HepG2 (cell line): Measurements from ENCODE around the gene CFAP100. TPM values are rescaled to one million over a fixed set of nuclear protein-coding genes. Genes with fewer than 3 reads are reported as not detected.
A peak's percentile ranks its signal among the peaks of the same experiment; 100 is the strongest.

Experiments
- AHR ChIP-seq: IDR thresholded peaks from 2 replicates; pipeline ENCODE4 v1.6.1; 2018; ENCODE audit warnings: missing genetic modification reagents, missing compliant biosample characterization
- BRD4 ChIP-seq: sonication (generic); formaldehyde crosslinking; IDR thresholded peaks from 2 replicates; pipeline ENCODE4 v1.4.0; 2020; ENCODE audit warnings: missing genetic modification reagents
- CHD2 ChIP-seq: IDR thresholded peaks from 2 replicates; pipeline ENCODE4 v1.6.1; 2011; ENCODE audit warnings: low read depth, low read length, improper control_type of control experiment
- DMAP1 ChIP-seq: IDR thresholded peaks from 2 replicates; pipeline ENCODE4 v1.6.1; 2016
- DR1 ChIP-seq: sonication (generic); formaldehyde crosslinking; IDR thresholded peaks from 2 replicates; pipeline ENCODE4 v1.8.0; 2021; ENCODE audit warnings: mild to moderate bottlenecking, missing genetic modification reagents, inconsistent platforms
- HHEX ChIP-seq: IDR thresholded peaks from 2 replicates; pipeline ENCODE4 v1.6.1; 2016; ENCODE audit warnings: control low read depth
- KDM2A ChIP-seq: sonication (generic); formaldehyde crosslinking; IDR thresholded peaks from 2 replicates; pipeline ENCODE4 v1.4.0; 2020; ENCODE audit warnings: low read depth, missing genetic modification reagents, borderline replicate concordance
- NRL ChIP-seq: sonication (generic); formaldehyde crosslinking; IDR thresholded peaks from 2 replicates; pipeline ENCODE4 v1.5.0; 2020; ENCODE audit warnings: missing genetic modification reagents, mild to moderate bottlenecking, moderate library complexity, borderline replicate concordance
- RAD21 ChIP-seq: fragments of 450-650 bp; formaldehyde crosslinking; IDR thresholded peaks from 2 replicates; pipeline ENCODE4 v1.5.0; 2020; ENCODE audit warnings: mild to moderate bottlenecking
- RARA ChIP-seq: IDR thresholded peaks from 2 replicates; pipeline ENCODE4 v1.6.1; 2016; ENCODE audit warnings: missing genetic modification reagents, missing compliant biosample characterization
- RFXAP ChIP-seq: sonication (generic); formaldehyde crosslinking; IDR thresholded peaks from 2 replicates; pipeline ENCODE4 v1.4.0; 2020; ENCODE audit warnings: missing genetic modification reagents, borderline replicate concordance
- ZFX ChIP-seq: sonication (generic); formaldehyde crosslinking; IDR thresholded peaks from 2 replicates; pipeline ENCODE4 v1.4.0; 2020; ENCODE audit warnings: mild to moderate bottlenecking, low read depth, missing genetic modification reagents, moderate library complexity
- ZNF143 ChIP-seq: sonication (generic); formaldehyde crosslinking; IDR thresholded peaks from 2 replicates; pipeline ENCODE4 v1.4.0; 2020; ENCODE audit warnings: missing genetic modification reagents
- ZNF160 ChIP-seq: sonication (generic); formaldehyde crosslinking; IDR thresholded peaks from 2 replicates; pipeline ENCODE4 v1.8.0; 2022; ENCODE audit warnings: mild to moderate bottlenecking, inconsistent platforms, missing genetic modification reagents
- ZNF230 ChIP-seq: sonication (generic); formaldehyde crosslinking; IDR thresholded peaks from 2 replicates; pipeline ENCODE4 v1.4.0; 2020; ENCODE audit warnings: mild to moderate bottlenecking, missing genetic modification reagents
- ZNF282 ChIP-seq: fragments of 450-650 bp; IDR thresholded peaks from 2 replicates; pipeline ENCODE4 v1.6.1; 2018; ENCODE audit not compliant: partially characterized antibody
- ZNF3 ChIP-seq: IDR thresholded peaks from 2 replicates; pipeline ENCODE4 v1.7.0; 2017; ENCODE audit warnings: inconsistent platforms
- ZNF558 ChIP-seq: sonication (generic); formaldehyde crosslinking; IDR thresholded peaks from 2 replicates; pipeline ENCODE4 v1.9.0; 2022; ENCODE audit warnings: mild to moderate bottlenecking, missing genetic modification reagents, borderline replicate concordance
- ZNF589 ChIP-seq: sonication (generic); formaldehyde crosslinking; conservative IDR thresholded peaks from 2 replicates; pipeline ENCODE4 v1.8.0; 2022; ENCODE audit warnings: mild to moderate bottlenecking, moderate library complexity, missing genetic modification reagents
- ZNF598 ChIP-seq: sonication (generic); formaldehyde crosslinking; IDR thresholded peaks from 2 replicates; pipeline ENCODE4 v1.5.1; 2020; ENCODE audit warnings: mild to moderate bottlenecking, missing genetic modification reagents, borderline replicate concordance
- ZNF615 ChIP-seq: sonication (generic); formaldehyde crosslinking; IDR thresholded peaks from 2 replicates; pipeline ENCODE4 v1.5.0; 2020; ENCODE audit warnings: mild to moderate bottlenecking, missing genetic modification reagents, borderline replicate concordance
- ZNF724P ChIP-seq: sonication (generic); formaldehyde crosslinking; IDR thresholded peaks from 2 replicates; pipeline ENCODE4 v1.8.0; 2022; ENCODE audit warnings: missing genetic modification reagents, borderline replicate concordance
- ZNF749 ChIP-seq: sonication (generic); formaldehyde crosslinking; IDR thresholded peaks from 2 replicates; pipeline ENCODE4 v1.8.0; 2022; ENCODE audit warnings: mild to moderate bottlenecking, missing genetic modification reagents, moderate library complexity, borderline replicate concordance
- ZNF772 ChIP-seq: sonication (generic); formaldehyde crosslinking; IDR thresholded peaks from 2 replicates; pipeline ENCODE4 v1.5.0; 2020; ENCODE audit warnings: mild to moderate bottlenecking, missing genetic modification reagents
- polyA plus RNA-seq, 8 experiments: library from polyadenylated mRNA; depleted of rRNA in 3 of 8; stranded (reverse) in 7 of 8; unstranded in 1 of 8; fragments of >200 nt; fragmentation: Illumina TruSeq in 4 of 8; extraction: Trizol in 4 of 8; gene quantifications; 2 replicates each; pipeline versions ENCODE4 v1.2.1 to v1.2.3, GENCODE V29; 2011 to 2016; ENCODE audit warnings: low read depth in 4 of 8, missing spikeins in 1 of 8, mixed read lengths in 1 of 8; ENCODE audit not compliant: insufficient read depth in 1 of 8
- total RNA-seq, 5 experiments: library from RNA; depleted of rRNA; stranded (reverse); fragments of >200 nt; fragmentation: Illumina TruSeq; extraction: Trizol; gene quantifications; 2 replicates each; pipeline ENCODE4 v1.2.3, GENCODE V29; 2016; ENCODE audit warnings: low read depth in 1 of 5
- TF ChIP-seq, protein P1 (sequence below): sonication (generic); formaldehyde crosslinking; IDR thresholded peaks from 2 replicates; pipeline ENCODE4 v1.5.1; 2020; ENCODE audit warnings: missing genetic modification reagents, mild to moderate bottlenecking, borderline replicate concordance
- TF ChIP-seq, protein P2 (sequence below): IDR thresholded peaks from 2 replicates; pipeline ENCODE4 v1.6.1; 2018; ENCODE audit warnings: missing genetic modification reagents, mild to moderate bottlenecking, missing compliant biosample characterization
- TF ChIP-seq, protein P3 (sequence below): IDR thresholded peaks from 2 replicates; pipeline ENCODE4 v1.6.1; 2016

Gene CFAP100
- total and polyA plus RNA-seq, 2 of the 13 experiments (the other 11 are each of a cell fraction or from before 2014, with no cell fraction given) = 0.32 TPM; not detected in 1

DNA sequence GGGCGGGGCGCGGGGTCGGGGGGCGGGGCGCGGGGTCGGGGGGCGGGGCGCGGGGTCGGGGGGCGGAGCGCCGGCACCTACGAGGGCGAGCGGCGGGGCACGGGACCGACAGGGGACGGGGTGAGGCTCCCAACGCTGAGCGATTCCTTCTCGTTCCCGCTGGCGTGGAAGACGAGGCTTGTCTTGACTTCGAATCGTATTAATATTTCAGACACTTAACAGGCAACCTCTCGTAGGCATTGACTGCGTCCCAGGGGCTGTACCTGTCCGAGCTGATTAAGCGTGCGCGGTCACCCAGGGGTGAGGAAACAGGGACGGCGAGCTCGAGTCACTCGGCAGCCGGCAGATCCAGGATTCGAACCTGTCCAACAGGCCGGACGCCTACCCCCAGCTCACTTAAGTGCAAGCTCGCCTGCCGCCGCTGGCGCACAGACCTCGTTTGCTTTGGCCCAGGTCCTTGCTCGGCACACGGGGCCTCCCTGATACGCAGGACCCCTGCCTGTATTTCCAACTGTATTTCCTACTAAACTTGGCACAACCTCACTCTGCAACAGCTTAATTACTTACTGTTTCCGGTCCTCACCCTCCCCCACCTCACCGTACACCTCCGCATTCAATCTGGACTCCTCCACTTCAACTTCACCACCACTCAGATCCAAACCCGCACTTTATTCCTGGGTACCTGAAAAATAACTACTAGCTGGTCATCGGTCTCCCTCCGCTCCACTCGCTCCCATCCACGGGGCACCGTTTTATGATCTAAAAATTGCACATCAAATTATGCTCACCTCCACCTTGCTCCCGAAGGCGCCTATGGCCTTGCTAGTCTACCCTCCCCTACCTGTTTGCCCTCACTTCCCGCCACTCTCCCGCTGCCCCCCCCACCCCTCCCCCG, 81.7 kb downstream of the CFAP100 start (continued):
- TF ChIP-seq, protein P1, sequence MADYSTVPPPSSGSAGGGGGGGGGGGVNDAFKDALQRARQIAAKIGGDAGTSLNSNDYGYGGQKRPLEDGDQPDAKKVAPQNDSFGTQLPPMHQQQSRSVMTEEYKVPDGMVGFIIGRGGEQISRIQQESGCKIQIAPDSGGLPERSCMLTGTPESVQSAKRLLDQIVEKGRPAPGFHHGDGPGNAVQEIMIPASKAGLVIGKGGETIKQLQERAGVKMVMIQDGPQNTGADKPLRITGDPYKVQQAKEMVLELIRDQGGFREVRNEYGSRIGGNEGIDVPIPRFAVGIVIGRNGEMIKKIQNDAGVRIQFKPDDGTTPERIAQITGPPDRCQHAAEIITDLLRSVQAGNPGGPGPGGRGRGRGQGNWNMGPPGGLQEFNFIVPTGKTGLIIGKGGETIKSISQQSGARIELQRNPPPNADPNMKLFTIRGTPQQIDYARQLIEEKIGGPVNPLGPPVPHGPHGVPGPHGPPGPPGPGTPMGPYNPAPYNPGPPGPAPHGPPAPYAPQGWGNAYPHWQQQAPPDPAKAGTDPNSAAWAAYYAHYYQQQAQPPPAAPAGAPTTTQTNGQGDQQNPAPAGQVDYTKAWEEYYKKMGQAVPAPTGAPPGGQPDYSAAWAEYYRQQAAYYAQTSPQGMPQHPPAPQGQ (CRISPR knock-in tag) = no peak
- TF ChIP-seq ZNF615 (CRISPR knock-in tag) = no peak
- peak; percentile 38; the same call in 1 of the 2 replicates for TF ChIP-seq KDM2A
- TF ChIP-seq ZNF558 (CRISPR knock-in tag) = no peak; the same call in 1 of the 2 replicates
- no peak for TF ChIP-seq ZNF598 (CRISPR knock-in tag)
- TF ChIP-seq RAD21 (CRISPR knock-in tag) = 0 out of 2 replicates have a peak, but pooled peaks have one; percentile 22
- 0 out of 2 replicates have a peak, but pooled peaks have one; percentile 50 for TF ChIP-seq ZNF772 (CRISPR knock-in tag)
- no peak for TF ChIP-seq CHD2
- TF ChIP-seq RARA (CRISPR knock-in tag) = 0 out of 2 replicates have a peak, but pooled peaks have one; percentile 2
- no peak for TF ChIP-seq HHEX (CRISPR knock-in tag)
- TF ChIP-seq DR1 (CRISPR knock-in tag) = 0 out of 2 replicates have a peak, but pooled peaks have one; percentile 1
- TF ChIP-seq ZFX = peak; percentile 27; the same call in 1 of the 2 replicates
- TF ChIP-seq ZNF3 (CRISPR knock-in tag) = 0 out of 2 replicates have a peak, but pooled peaks have one; percentile 22
- peak; percentile 13; the same call in 1 of the 2 replicates for TF ChIP-seq BRD4 (CRISPR knock-in tag)
- no peak for TF ChIP-seq ZNF724P (CRISPR knock-in tag)
- TF ChIP-seq ZNF282 = no peak
- no peak for TF ChIP-seq ZNF589 (CRISPR knock-in tag)
- 0 out of 2 replicates have a peak, but pooled peaks have one; percentile 66 for TF ChIP-seq NRL (CRISPR knock-in tag)
- 0 out of 2 replicates have a peak, but pooled peaks have one; percentile 39 for TF ChIP-seq ZNF749 (CRISPR knock-in tag)
- 0 out of 2 replicates have a peak, but pooled peaks have one; percentile 18 for TF ChIP-seq ZNF143 (CRISPR knock-in tag)
- TF ChIP-seq DMAP1 = peak; percentile 39
- TF ChIP-seq ZNF230 (CRISPR knock-in tag) = no peak
- TF ChIP-seq RFXAP = 0 out of 2 replicates have a peak, but pooled peaks have one; percentile 19
- TF ChIP-seq, protein P2, sequence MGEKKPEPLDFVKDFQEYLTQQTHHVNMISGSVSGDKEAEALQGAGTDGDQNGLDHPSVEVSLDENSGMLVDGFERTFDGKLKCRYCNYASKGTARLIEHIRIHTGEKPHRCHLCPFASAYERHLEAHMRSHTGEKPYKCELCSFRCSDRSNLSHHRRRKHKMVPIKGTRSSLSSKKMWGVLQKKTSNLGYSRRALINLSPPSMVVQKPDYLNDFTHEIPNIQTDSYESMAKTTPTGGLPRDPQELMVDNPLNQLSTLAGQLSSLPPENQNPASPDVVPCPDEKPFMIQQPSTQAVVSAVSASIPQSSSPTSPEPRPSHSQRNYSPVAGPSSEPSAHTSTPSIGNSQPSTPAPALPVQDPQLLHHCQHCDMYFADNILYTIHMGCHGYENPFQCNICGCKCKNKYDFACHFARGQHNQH (CRISPR knock-in tag) = 0 out of 2 replicates have a peak, but pooled peaks have one; percentile 18
- TF ChIP-seq AHR = no peak
- TF ChIP-seq ZNF160 = no peak
- TF ChIP-seq, protein P3, sequence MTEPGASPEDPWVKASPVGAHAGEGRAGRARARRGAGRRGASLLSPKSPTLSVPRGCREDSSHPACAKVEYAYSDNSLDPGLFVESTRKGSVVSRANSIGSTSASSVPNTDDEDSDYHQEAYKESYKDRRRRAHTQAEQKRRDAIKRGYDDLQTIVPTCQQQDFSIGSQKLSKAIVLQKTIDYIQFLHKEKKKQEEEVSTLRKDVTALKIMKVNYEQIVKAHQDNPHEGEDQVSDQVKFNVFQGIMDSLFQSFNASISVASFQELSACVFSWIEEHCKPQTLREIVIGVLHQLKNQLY = no peak
